CD14-positive monocyte (primary cell): Measurements from ENCODE around the gene VASN. TPM values are rescaled to one million over a fixed set of nuclear protein-coding genes. Genes with fewer than 3 reads are reported as not detected.
A peak's percentile ranks its signal among the peaks of the same experiment; 100 is the strongest.

Experiments used
- DNase-seq, 3 donors: peaks; one replicate each; pipeline ENCODE4 v3.0.0-alpha.2; 2011 to 2022
- H2AFZ ChIP-seq: 2 replicates; pipeline ENCODE4 v1.6.0; 2012; ENCODE audit warnings: mild to moderate bottlenecking, low read depth, low read length, inconsistent platforms; ENCODE audit not compliant: insufficient read depth, poor library complexity, severe bottlenecking
- H3K27ac ChIP-seq, 2 donors: 1 replicate in 1 of 2; 2 replicates in 1 of 2; pipeline ENCODE4 v1.5.1; 2012 to 2013; ENCODE audit warnings: low read length in 2 of 2, control low read depth in 1 of 2, inconsistent platforms in 1 of 2, low read depth in 1 of 2, mild to moderate bottlenecking in 1 of 2
- H3K27me3 ChIP-seq, 2 donors: one replicate each; pipeline versions ENCODE4 v1.6.0 to v1.6.1; 2011 to 2013; ENCODE audit warnings: low read length in 2 of 2; ENCODE audit not compliant: control insufficient read depth in 2 of 2, insufficient read depth in 2 of 2
- H3K36me3 ChIP-seq, 2 donors: replicated peaks in 1 of 2; 1 replicate in 1 of 2; 2 replicates in 1 of 2; pipeline versions ENCODE4 v1.5.1 to v1.6.1; 2012 to 2013; ENCODE audit warnings: low read length in 2 of 2, control low read depth in 1 of 2, inconsistent platforms in 1 of 2, mild to moderate bottlenecking in 1 of 2; ENCODE audit not compliant: insufficient read depth in 2 of 2, control insufficient read depth in 1 of 2
- H3K4me1 ChIP-seq, 2 donors: 1 replicate in 1 of 2; 2 replicates in 1 of 2; pipeline versions ENCODE4 v1.5.1 to v1.6.1; 2012 to 2013; ENCODE audit warnings: low read length in 2 of 2, control low read depth in 1 of 2, inconsistent platforms in 1 of 2, mild to moderate bottlenecking in 1 of 2, moderate library complexity in 1 of 2; ENCODE audit not compliant: insufficient read depth in 2 of 2, control insufficient read depth in 1 of 2
- H3K4me2 ChIP-seq: replicated peaks from 2 replicates; pipeline ENCODE3; 2012; ENCODE audit warnings: low read length, moderate library complexity, mild to moderate bottlenecking; ENCODE audit not compliant: poor library complexity, severe bottlenecking; ENCODE audit errors: extremely low read depth
- H3K4me3 ChIP-seq, 3 experiments: fragments of 200-600 bp in 1 of 3; sonication (generic) in 1 of 3; replicated peaks in 1 of 3; 1 replicate in 2 of 3; 2 replicates in 1 of 3; pipeline ENCODE4 v1.5.1; 2011 to 2013; ENCODE audit warnings: low read length in 3 of 3, mild to moderate bottlenecking in 3 of 3, control low read depth in 2 of 3, low read depth in 2 of 3, inconsistent platforms in 1 of 3, moderate library complexity in 1 of 3
- H3K79me2 ChIP-seq: 2 replicates; pipeline ENCODE4 v1.6.0; 2012; ENCODE audit warnings: mild to moderate bottlenecking, control low read depth, inconsistent platforms, low read length, moderate library complexity; ENCODE audit not compliant: insufficient read depth
- H3K9ac ChIP-seq: 2 replicates; pipeline ENCODE4 v1.6.0; 2017; ENCODE audit warnings: low read length, mild to moderate bottlenecking; ENCODE audit not compliant: insufficient read depth, poor library complexity, severe bottlenecking
- H3K9me3 ChIP-seq, 2 donors: replicated peaks in 1 of 2; 1 replicate in 1 of 2; 2 replicates in 1 of 2; pipeline versions ENCODE4 v1.5.1 to v1.6.1; 2012 to 2013; ENCODE audit warnings: low read length in 2 of 2, control low read depth in 1 of 2; ENCODE audit not compliant: control insufficient read depth in 1 of 2, insufficient read depth in 1 of 2
- H4K20me1 ChIP-seq: 2 replicates; pipeline ENCODE4 v1.6.0; 2012; ENCODE audit warnings: mild to moderate bottlenecking, low read length, control low read depth, moderate library complexity; ENCODE audit not compliant: insufficient read depth
- H3K27ac Mint-ChIP-seq, 7 donors: one replicate each; pipeline ENCODE4 v1.8.0; 2020; ENCODE audit warnings: mild to moderate bottlenecking in 7 of 7, mixed read lengths in 7 of 7, moderate library complexity in 6 of 7, inconsistent platforms in 2 of 7
- H3K27me3 Mint-ChIP-seq, 3 donors: one replicate each; pipeline ENCODE4 v1.8.0; 2021 to 2022; ENCODE audit warnings: low read depth in 3 of 3, mild to moderate bottlenecking in 3 of 3, mixed read lengths in 3 of 3, moderate library complexity in 3 of 3, inconsistent platforms in 1 of 3
- H3K36me3 Mint-ChIP-seq, 2 donors: one replicate each; pipeline ENCODE4 v1.8.0; 2020; ENCODE audit warnings: mixed read lengths in 2 of 2, inconsistent platforms in 1 of 2, mild to moderate bottlenecking in 1 of 2
- H3K4me1 Mint-ChIP-seq: one replicate; pipeline ENCODE4 v1.8.0; 2020; ENCODE audit warnings: mild to moderate bottlenecking, mixed read lengths
- H3K4me3 Mint-ChIP-seq, 2 donors: one replicate each; pipeline ENCODE4 v1.8.0; 2020; ENCODE audit warnings: mild to moderate bottlenecking in 2 of 2, mixed read lengths in 2 of 2, moderate library complexity in 1 of 2
- H3K9me3 Mint-ChIP-seq, 7 donors: one replicate each; pipeline ENCODE4 v1.8.0; 2020 to 2022; ENCODE audit warnings: mixed read lengths in 7 of 7, mild to moderate bottlenecking in 6 of 7, moderate library complexity in 6 of 7, inconsistent platforms in 2 of 7
- WGBS: methylation state at CpG from one replicate; pipeline ENCODE4 v1.1.5; 2013; ENCODE audit warnings: missing lambda C conversion rate; ENCODE audit not compliant: insufficient coverage; 5-methylcytosine and 5-hydroxymethylcytosine counted together
- intact Hi-C, 2 donors: fragments of 100-400 bp; cut with micrococcal nuclease; formaldehyde crosslinking; loops; one replicate each; pipeline versions ENCODE4 v1.15.0 to v1.15.1; 2023
- polyA plus RNA-seq, 3 donors: library from polyadenylated mRNA; depleted of rRNA in 1 of 3; unstranded in 2 of 3; stranded (reverse) in 1 of 3; fragments of 300-500 nt in 2 of 3; fragments of >200 nt in 1 of 3; fragmentation: Illumina TruSeq in 2 of 3; gene quantifications; 1 replicate in 2 of 3; 2 replicates in 1 of 3; pipeline ENCODE4 v1.2.3, GENCODE V29; 2012 to 2021
- TF ChIP-seq, protein P1 (sequence below): fragments of 200-600 bp; IDR thresholded peaks from one replicate; pipeline ENCODE4 v1.8.0; 2022; ENCODE audit warnings: antibody characterized with exemption, mild to moderate bottlenecking

Gene VASN
- polyA plus RNA-seq, 3 donors: 0.03 TPM; not detected in 2

- Histone ChIP-seq H3K9me3 (no peaks in the 10 kb centered on the region), H4K20me1 (peaks cover 93% of the 10 kb centered on the region), H3K4me1 (no peaks in the 10 kb centered on the region), H3K27ac (no peak overlapping the region), H3K4me2 (no peak overlapping the region), H3K36me3 (peaks cover 68 to 94% of the 10 kb centered on the region in 2 donors), H3K4me3 (no peak overlapping the region), H3K27me3 (no peaks in the 10 kb centered on the region), H3K9ac (no peak overlapping the region), H2AFZ (no peak overlapping the region), H3K79me2 (peaks cover 14% of the 10 kb centered on the region)
- no peak for DNase-seq
- TF ChIP-seq, protein P1, sequence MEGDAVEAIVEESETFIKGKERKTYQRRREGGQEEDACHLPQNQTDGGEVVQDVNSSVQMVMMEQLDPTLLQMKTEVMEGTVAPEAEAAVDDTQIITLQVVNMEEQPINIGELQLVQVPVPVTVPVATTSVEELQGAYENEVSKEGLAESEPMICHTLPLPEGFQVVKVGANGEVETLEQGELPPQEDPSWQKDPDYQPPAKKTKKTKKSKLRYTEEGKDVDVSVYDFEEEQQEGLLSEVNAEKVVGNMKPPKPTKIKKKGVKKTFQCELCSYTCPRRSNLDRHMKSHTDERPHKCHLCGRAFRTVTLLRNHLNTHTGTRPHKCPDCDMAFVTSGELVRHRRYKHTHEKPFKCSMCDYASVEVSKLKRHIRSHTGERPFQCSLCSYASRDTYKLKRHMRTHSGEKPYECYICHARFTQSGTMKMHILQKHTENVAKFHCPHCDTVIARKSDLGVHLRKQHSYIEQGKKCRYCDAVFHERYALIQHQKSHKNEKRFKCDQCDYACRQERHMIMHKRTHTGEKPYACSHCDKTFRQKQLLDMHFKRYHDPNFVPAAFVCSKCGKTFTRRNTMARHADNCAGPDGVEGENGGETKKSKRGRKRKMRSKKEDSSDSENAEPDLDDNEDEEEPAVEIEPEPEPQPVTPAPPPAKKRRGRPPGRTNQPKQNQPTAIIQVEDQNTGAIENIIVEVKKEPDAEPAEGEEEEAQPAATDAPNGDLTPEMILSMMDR: no peak
- Mint-ChIP-seq H3K9me3 (no peaks in the 10 kb centered on the region), H3K27me3 (peaks cover 0 to 2% (median 1%) of the 10 kb centered on the region in 3 donors), H3K27ac (no peak overlapping the region), H3K4me3 (no peak overlapping the region), H3K4me1 (no peaks in the 10 kb centered on the region), H3K36me3 (peaks cover 50 to 85% of the 10 kb centered on the region in 2 donors)
- 99% methylated on average over 11 of the region's 13 CpGs for WGBS
- intact Hi-C loops: no loop called here
These were observed 5.6 kb upstream of the VASN start for GRCh38 chr16:4366016-4366415.

- peaks cover 93% of the 10 kb centered on the region for H4K20me1 ChIP-seq
- Mint-ChIP-seq H3K4me3 (no peak overlapping the region), H3K9me3 (no peaks in the 10 kb centered on the region), H3K4me1 (peaks cover 6% of the 10 kb centered on the region), H3K27ac (peak overlapping the region in 2 of 7 donors; percentile 2 to 50), H3K27me3 (peaks cover 2 to 3% (median 2%) of the 10 kb centered on the region in 3 donors), H3K36me3 (peaks cover 38 to 71% of the 10 kb centered on the region in 2 donors)
- no peaks in the 10 kb centered on the region for H3K27me3 ChIP-seq
- DNase-seq: no peak
- no peak overlapping the region for H2AFZ ChIP-seq
- no peak overlapping the region for H3K9ac ChIP-seq
- peaks cover 4 to 12% of the 10 kb centered on the region in 2 donors for H3K4me1 ChIP-seq
- intact Hi-C loops: no loop called here
- no peak overlapping the region for H3K27ac ChIP-seq
- no peak overlapping the region for H3K4me2 ChIP-seq
- H3K4me3 ChIP-seq: no peak overlapping the region
- TF ChIP-seq, protein P1: no peak
- peaks cover 54 to 80% of the 10 kb centered on the region in 2 donors for H3K36me3 ChIP-seq
- 100% methylated on average over 3 of the region's 5 CpGs for WGBS
- H3K79me2 ChIP-seq: peaks cover 20% of the 10 kb centered on the region
- no peaks in the 10 kb centered on the region for H3K9me3 ChIP-seq
These were observed 4.2 kb upstream of the VASN start for GRCh38 chr16:4367393-4367856.
